H9 (cell line): ENCODE data around the gene ITPR3. TPM values are rescaled to one million over a fixed set of nuclear protein-coding genes. Genes with fewer than 3 reads are reported as not detected.

Experiments used
- DNase-seq: peaks from one replicate; pipeline ENCODE4 v3.0.0-alpha.2; 2017
- H2AFZ ChIP-seq: one replicate; pipeline ENCODE4 v1.6.1; 2013; ENCODE audit warnings: mild to moderate bottlenecking, low read length, control low read depth, moderate library complexity
- H2AK5ac ChIP-seq: 2 replicates; pipeline ENCODE4 v1.6.1; 2013; ENCODE audit warnings: low read length, control low read depth, mixed read lengths; ENCODE audit not compliant: insufficient read length
- H2BK120ac ChIP-seq: one replicate; pipeline ENCODE4 v1.6.1; 2013; ENCODE audit warnings: low read depth, mild to moderate bottlenecking, low read length, control low read depth, inconsistent platforms; ENCODE audit not compliant: poor library complexity, severe bottlenecking
- H2BK12ac ChIP-seq: 2 replicates; pipeline ENCODE4 v1.6.1; 2013; ENCODE audit warnings: low read length, control low read depth, mixed read lengths, low read depth; ENCODE audit not compliant: insufficient read length
- H2BK15ac ChIP-seq: 2 replicates; pipeline ENCODE4 v1.6.1; 2013; ENCODE audit warnings: low read depth, low read length, control low read depth
- H2BK20ac ChIP-seq: one replicate; pipeline ENCODE4 v1.6.1; 2013; ENCODE audit warnings: low read depth, mild to moderate bottlenecking, low read length, control low read depth, inconsistent platforms; ENCODE audit not compliant: poor library complexity, severe bottlenecking
- H2BK5ac ChIP-seq: 2 replicates; pipeline ENCODE4 v1.6.1; 2013; ENCODE audit warnings: low read length, control low read depth, mixed read lengths; ENCODE audit not compliant: insufficient read length
- H3K14ac ChIP-seq: 2 replicates; pipeline ENCODE4 v1.6.1; 2013; ENCODE audit warnings: low read length, control low read depth; ENCODE audit not compliant: insufficient read depth
- H3K18ac ChIP-seq: 2 replicates; pipeline ENCODE4 v1.6.1; 2013; ENCODE audit warnings: low read depth, mild to moderate bottlenecking, mixed read lengths, low read length, control low read depth; ENCODE audit not compliant: insufficient read length
- H3K23ac ChIP-seq: 2 replicates; pipeline ENCODE4 v1.6.1; 2013; ENCODE audit warnings: low read length, control low read depth, mixed read lengths, low read depth; ENCODE audit not compliant: insufficient read length
- H3K23me2 ChIP-seq: 2 replicates; pipeline ENCODE4 v1.6.1; 2013; ENCODE audit warnings: low read depth, mild to moderate bottlenecking, mixed read lengths, low read length, control low read depth; ENCODE audit not compliant: insufficient read length, poor library complexity, severe bottlenecking
- H3K27ac ChIP-seq: 2 replicates; pipeline ENCODE4 v1.5.1; 2013; ENCODE audit warnings: low read length, control low read depth, mixed read lengths, low read depth; ENCODE audit not compliant: insufficient read length
- H3K27me3 ChIP-seq: 2 replicates; pipeline ENCODE4 v1.6.1; 2013; ENCODE audit warnings: low read length, control low read depth, inconsistent platforms; ENCODE audit not compliant: insufficient read depth
- H3K4ac ChIP-seq: 2 replicates; pipeline ENCODE4 v1.6.1; 2013; ENCODE audit warnings: low read depth, mild to moderate bottlenecking, control low read depth, inconsistent platforms, low read length, moderate library complexity
- H3K4me1 ChIP-seq: 2 replicates; pipeline ENCODE4 v1.6.1; 2013; ENCODE audit warnings: low read length, control low read depth, inconsistent platforms; ENCODE audit not compliant: insufficient read depth
- H3K4me2 ChIP-seq: 2 replicates; pipeline ENCODE4 v1.6.1; 2013; ENCODE audit warnings: low read length, control low read depth, mixed read lengths; ENCODE audit not compliant: insufficient read length, insufficient read depth
- H3K56ac ChIP-seq: 2 replicates; pipeline ENCODE4 v1.6.1; 2013; ENCODE audit warnings: low read depth, mild to moderate bottlenecking, mixed read lengths, low read length, control low read depth; ENCODE audit not compliant: insufficient read length
- H3K79me1 ChIP-seq: 2 replicates; pipeline ENCODE4 v1.6.1; 2013; ENCODE audit warnings: low read depth, mild to moderate bottlenecking, moderate library complexity, low read length, control low read depth, inconsistent platforms; ENCODE audit not compliant: insufficient read depth, poor library complexity, severe bottlenecking
- H3K79me2 ChIP-seq: 2 replicates; pipeline ENCODE4 v1.6.1; 2013; ENCODE audit warnings: low read length, control low read depth, inconsistent platforms; ENCODE audit not compliant: insufficient read depth
- H3K9ac ChIP-seq: 2 replicates; pipeline ENCODE4 v1.6.1; 2013; ENCODE audit warnings: low read length, control low read depth, mixed read lengths; ENCODE audit not compliant: insufficient read length; ENCODE audit errors: extremely low read depth
- H3K9me3 ChIP-seq: one replicate; pipeline ENCODE4 v1.6.1; 2013; ENCODE audit warnings: low read depth, low read length, inconsistent platforms; ENCODE audit not compliant: control insufficient read depth
- H3T11ph ChIP-seq: one replicate; pipeline ENCODE4 v1.6.1; 2013; ENCODE audit warnings: mild to moderate bottlenecking, low read length, control low read depth, inconsistent platforms
- H4K20me1 ChIP-seq: one replicate; pipeline ENCODE4 v1.6.1; 2013; ENCODE audit not compliant: control insufficient read depth, insufficient read length, insufficient read depth
- H4K5ac ChIP-seq: 2 replicates; pipeline ENCODE4 v1.6.1; 2013; ENCODE audit warnings: low read depth, mild to moderate bottlenecking, mixed read lengths, low read length, control low read depth; ENCODE audit not compliant: insufficient read length
- H4K8ac ChIP-seq: replicated peaks from 2 replicates; pipeline ENCODE4 v1.6.1; 2013; ENCODE audit warnings: low read length, control low read depth, mixed read lengths, low read depth; ENCODE audit not compliant: insufficient read length
- H4K91ac ChIP-seq: 2 replicates; pipeline ENCODE4 v1.6.1; 2013; ENCODE audit warnings: low read depth, mild to moderate bottlenecking, moderate library complexity, mixed read lengths, low read length, control low read depth; ENCODE audit not compliant: insufficient read length
- H3K27ac Mint-ChIP-seq, 3 experiments: 2 replicates in 2 of 3; 3 replicates in 1 of 3; pipeline ENCODE4 v1.8.0; 2020 to 2021; ENCODE audit warnings: mixed read lengths in 3 of 3, mild to moderate bottlenecking in 1 of 3, moderate library complexity in 1 of 3
- H3K27me3 Mint-ChIP-seq: 2 replicates; pipeline ENCODE4 v1.8.0; 2021; ENCODE audit warnings: low read depth, mild to moderate bottlenecking, moderate library complexity, mixed read lengths
- H3K36me3 Mint-ChIP-seq, 3 experiments: 2 replicates in 2 of 3; 3 replicates in 1 of 3; pipeline ENCODE4 v1.8.0; 2020 to 2021; ENCODE audit warnings: low read depth in 3 of 3, mixed read lengths in 3 of 3; ENCODE audit not compliant: insufficient read depth in 1 of 3
- H3K4me1 Mint-ChIP-seq, 2 experiments: 2 replicates each; pipeline ENCODE4 v1.8.0; 2020; ENCODE audit warnings: mixed read lengths in 2 of 2
- H3K4me3 Mint-ChIP-seq, 2 experiments: 2 replicates in 1 of 2; 3 replicates in 1 of 2; pipeline ENCODE4 v1.8.0; 2020 to 2021; ENCODE audit warnings: mild to moderate bottlenecking in 2 of 2, mixed read lengths in 2 of 2, moderate library complexity in 1 of 2
- H3K9me3 Mint-ChIP-seq, 2 experiments: 2 replicates in 1 of 2; 3 replicates in 1 of 2; pipeline ENCODE4 v1.8.0; 2020; ENCODE audit warnings: mild to moderate bottlenecking in 2 of 2, mixed read lengths in 2 of 2, moderate library complexity in 1 of 2
- whole genome bisulfite sequencing: extraction: QIAGEN DNeasy Blood & Tissue Kit; methylation state at CpG from one replicate; pipeline ENCODE4 v1.1.7; 2013; ENCODE audit warnings: missing lambda C conversion rate, low lambda C conversion rate, mixed read lengths; ENCODE audit not compliant: insufficient read length; ENCODE audit errors: extremely low coverage; 5-methylcytosine and 5-hydroxymethylcytosine counted together
- total RNA-seq: library from RNA; stranded (reverse); gene quantifications from 2 replicates; pipeline ENCODE4 v1.2.1, GENCODE V29; 2021
- TF ChIP-seq, protein P1 (sequence below): fragments of 200-600 bp; sonication (generic); conservative IDR thresholded peaks from 3 replicates; pipeline ENCODE4 v1.8.0; 2021; ENCODE audit warnings: antibody characterized with exemption, mild to moderate bottlenecking

Gene ITPR3
- total RNA-seq, 1 experiment from 2014 or later = 40.3 TPM

DNA sequence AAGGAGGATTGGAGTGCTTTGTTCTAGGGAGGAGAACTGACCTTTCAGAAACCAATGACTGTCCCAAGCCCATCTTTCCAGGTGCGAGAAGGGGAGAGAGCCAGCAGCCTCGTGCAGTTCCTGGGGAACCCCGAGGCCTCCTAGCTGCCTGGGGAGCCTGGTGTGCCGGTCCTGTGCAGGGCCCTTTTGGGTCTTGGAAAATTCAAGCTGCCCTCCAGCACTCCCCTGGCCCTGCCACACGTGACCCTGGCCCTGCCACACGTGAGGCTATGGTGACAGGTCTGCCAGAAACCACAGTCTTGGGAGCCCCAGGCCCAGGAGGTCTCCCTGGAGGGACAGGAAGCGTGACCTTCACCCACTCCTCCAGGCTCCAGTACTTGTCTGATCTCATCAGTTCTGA lies 109.9 kb downstream of the ITPR3 start:
- Histone ChIP-seq H2AK5ac (no peak overlapping the region), H3T11ph (no peak overlapping the region), H3K4ac (no peak overlapping the region), H3K27me3 (no peaks in the 10 kb centered on the region), H3K79me2 (no peaks in the 10 kb centered on the region), H4K91ac (no peak overlapping the region), H3K79me1 (no peaks in the 10 kb centered on the region), H3K23me2 (no peaks in the 10 kb centered on the region), H3K4me1 (no peaks in the 10 kb centered on the region), H2BK120ac (no peak overlapping the region), H2BK15ac (no peak overlapping the region), H2BK12ac (no peak overlapping the region), H3K27ac (no peak overlapping the region), H3K23ac (no peak overlapping the region), H3K18ac (no peak overlapping the region), H3K9me3 (no peaks in the 10 kb centered on the region), H3K14ac (no peak overlapping the region), H4K8ac (no peak overlapping the region), H4K20me1 (no peaks in the 10 kb centered on the region), H2BK20ac (no peak overlapping the region), H3K9ac (no peak overlapping the region), H3K56ac (no peak overlapping the region), H4K5ac (no peak overlapping the region), H2BK5ac (no peak overlapping the region), H2AFZ (no peak overlapping the region), H3K4me2 (no peak overlapping the region)
- H3K27ac Mint-ChIP-seq = 0 out of 7 replicates have a peak overlapping the region, but pooled peaks of 2 of the 3 experiments have one; percentile 21 to 60
- TF ChIP-seq, protein P1, sequence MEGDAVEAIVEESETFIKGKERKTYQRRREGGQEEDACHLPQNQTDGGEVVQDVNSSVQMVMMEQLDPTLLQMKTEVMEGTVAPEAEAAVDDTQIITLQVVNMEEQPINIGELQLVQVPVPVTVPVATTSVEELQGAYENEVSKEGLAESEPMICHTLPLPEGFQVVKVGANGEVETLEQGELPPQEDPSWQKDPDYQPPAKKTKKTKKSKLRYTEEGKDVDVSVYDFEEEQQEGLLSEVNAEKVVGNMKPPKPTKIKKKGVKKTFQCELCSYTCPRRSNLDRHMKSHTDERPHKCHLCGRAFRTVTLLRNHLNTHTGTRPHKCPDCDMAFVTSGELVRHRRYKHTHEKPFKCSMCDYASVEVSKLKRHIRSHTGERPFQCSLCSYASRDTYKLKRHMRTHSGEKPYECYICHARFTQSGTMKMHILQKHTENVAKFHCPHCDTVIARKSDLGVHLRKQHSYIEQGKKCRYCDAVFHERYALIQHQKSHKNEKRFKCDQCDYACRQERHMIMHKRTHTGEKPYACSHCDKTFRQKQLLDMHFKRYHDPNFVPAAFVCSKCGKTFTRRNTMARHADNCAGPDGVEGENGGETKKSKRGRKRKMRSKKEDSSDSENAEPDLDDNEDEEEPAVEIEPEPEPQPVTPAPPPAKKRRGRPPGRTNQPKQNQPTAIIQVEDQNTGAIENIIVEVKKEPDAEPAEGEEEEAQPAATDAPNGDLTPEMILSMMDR = no peak
- no peak for DNase-seq
- H3K4me1 Mint-ChIP-seq = peaks cover 30 to 33% of the 10 kb centered on the region in 2 experiments
- H3K9me3 Mint-ChIP-seq = no peaks in the 10 kb centered on the region
- H3K4me3 Mint-ChIP-seq = no peak overlapping the region
- WGBS = no CpG with 5 or more reads among the region's 7 CpGs
- peaks cover 17% of the 10 kb centered on the region for H3K27me3 Mint-ChIP-seq
- H3K36me3 Mint-ChIP-seq = no peaks in the 10 kb centered on the region
